ENCODE measurements around the gene COLGALT1.

COLGALT1 gene

DNA sequence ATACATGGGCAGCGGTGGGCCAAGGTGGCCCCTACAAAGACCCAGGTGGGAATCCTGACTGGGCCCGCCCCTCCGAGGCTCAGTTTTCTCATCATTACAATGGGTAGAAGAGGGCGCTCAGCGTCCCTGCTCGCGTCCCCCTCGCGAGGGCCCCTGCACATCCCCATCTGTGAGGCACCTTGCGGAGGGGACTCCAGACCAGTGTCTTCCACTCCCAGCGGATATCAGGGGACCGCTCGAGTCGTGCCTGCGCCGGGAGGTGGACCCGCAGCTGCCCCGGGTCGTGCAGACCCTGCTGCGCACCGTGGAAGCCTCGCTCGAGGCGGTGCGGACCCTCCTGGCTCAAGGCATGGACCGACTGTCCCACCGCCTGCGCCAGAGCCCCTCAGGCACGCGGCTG lies 15.3 kb upstream of the COLGALT1 start:
- TF ChIP-seq GABPA (IDR thresholded peaks at IDR 0.05; ENCODE audit: low read depth) (no peak), SPI1 (IDR thresholded peaks at IDR 0.05; ENCODE audit: borderline replicate concordance, low read depth) (no peak), POLR2AphosphoS5 (IDR thresholded peaks at IDR 0.05; ENCODE audit: low read depth) (no peak)
- TF ChIP-seq, protein P1, sequence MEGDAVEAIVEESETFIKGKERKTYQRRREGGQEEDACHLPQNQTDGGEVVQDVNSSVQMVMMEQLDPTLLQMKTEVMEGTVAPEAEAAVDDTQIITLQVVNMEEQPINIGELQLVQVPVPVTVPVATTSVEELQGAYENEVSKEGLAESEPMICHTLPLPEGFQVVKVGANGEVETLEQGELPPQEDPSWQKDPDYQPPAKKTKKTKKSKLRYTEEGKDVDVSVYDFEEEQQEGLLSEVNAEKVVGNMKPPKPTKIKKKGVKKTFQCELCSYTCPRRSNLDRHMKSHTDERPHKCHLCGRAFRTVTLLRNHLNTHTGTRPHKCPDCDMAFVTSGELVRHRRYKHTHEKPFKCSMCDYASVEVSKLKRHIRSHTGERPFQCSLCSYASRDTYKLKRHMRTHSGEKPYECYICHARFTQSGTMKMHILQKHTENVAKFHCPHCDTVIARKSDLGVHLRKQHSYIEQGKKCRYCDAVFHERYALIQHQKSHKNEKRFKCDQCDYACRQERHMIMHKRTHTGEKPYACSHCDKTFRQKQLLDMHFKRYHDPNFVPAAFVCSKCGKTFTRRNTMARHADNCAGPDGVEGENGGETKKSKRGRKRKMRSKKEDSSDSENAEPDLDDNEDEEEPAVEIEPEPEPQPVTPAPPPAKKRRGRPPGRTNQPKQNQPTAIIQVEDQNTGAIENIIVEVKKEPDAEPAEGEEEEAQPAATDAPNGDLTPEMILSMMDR (IDR thresholded peaks at IDR 0.05; ENCODE audit: insufficient read depth, low read length) = no peak
- TF ChIP-seq, protein P2, sequence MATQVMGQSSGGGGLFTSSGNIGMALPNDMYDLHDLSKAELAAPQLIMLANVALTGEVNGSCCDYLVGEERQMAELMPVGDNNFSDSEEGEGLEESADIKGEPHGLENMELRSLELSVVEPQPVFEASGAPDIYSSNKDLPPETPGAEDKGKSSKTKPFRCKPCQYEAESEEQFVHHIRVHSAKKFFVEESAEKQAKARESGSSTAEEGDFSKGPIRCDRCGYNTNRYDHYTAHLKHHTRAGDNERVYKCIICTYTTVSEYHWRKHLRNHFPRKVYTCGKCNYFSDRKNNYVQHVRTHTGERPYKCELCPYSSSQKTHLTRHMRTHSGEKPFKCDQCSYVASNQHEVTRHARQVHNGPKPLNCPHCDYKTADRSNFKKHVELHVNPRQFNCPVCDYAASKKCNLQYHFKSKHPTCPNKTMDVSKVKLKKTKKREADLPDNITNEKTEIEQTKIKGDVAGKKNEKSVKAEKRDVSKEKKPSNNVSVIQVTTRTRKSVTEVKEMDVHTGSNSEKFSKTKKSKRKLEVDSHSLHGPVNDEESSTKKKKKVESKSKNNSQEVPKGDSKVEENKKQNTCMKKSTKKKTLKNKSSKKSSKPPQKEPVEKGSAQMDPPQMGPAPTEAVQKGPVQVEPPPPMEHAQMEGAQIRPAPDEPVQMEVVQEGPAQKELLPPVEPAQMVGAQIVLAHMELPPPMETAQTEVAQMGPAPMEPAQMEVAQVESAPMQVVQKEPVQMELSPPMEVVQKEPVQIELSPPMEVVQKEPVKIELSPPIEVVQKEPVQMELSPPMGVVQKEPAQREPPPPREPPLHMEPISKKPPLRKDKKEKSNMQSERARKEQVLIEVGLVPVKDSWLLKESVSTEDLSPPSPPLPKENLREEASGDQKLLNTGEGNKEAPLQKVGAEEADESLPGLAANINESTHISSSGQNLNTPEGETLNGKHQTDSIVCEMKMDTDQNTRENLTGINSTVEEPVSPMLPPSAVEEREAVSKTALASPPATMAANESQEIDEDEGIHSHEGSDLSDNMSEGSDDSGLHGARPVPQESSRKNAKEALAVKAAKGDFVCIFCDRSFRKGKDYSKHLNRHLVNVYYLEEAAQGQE (IDR thresholded peaks at IDR 0.05; ENCODE audit: insufficient replicate concordance, low read depth) = no peak
- no peaks in the 10 kb centered on the region for H3K27me3 ChIP-seq (ENCODE audit: insufficient read depth, poor library complexity, severe bottlenecking)
- DNase-seq (ENCODE audit: low read depth in 1 of 2, low spot score in 1 of 2) = no peak
- no peak overlapping the region for H3K4me3 ChIP-seq (replicated peaks; ENCODE audit: insufficient read depth, low read length)
- H3K27ac ChIP-seq (replicated peaks) = no peak overlapping the region

DNA sequence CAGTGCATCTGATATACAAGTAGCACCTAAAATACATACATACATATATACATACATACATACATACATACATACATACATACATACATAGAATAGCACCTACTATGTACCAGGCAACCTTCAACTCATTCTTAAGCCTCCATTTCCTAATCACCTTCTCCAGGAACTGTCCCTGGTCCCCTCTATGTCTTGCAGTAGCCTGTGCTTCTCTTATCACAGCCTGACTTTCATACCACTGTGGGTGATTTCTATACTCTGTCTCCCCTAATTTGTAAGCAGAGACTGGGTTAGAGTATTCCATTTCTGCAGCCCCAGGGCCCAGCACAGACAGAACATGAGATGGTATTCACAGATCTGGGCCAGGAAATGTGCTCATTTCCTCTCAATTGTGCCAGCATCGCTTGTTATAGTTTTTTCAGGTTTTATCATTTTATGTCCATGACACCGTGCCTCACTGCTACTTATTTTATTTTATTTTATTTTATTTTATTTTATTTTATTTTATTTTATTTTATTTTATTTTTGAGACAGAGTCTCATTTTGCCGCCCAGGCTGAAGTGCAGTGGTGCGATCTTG lies 14.2 kb upstream of the COLGALT1 start:
- Histone ChIP-seq H3K27ac (replicated peaks) (no peak overlapping the region), H3K27me3 (ENCODE audit: insufficient read depth, poor library complexity, severe bottlenecking) (no peaks in the 10 kb centered on the region), H3K4me3 (replicated peaks; ENCODE audit: insufficient read depth, low read length) (no peak overlapping the region)
- DNase-seq (ENCODE audit: low read depth in 1 of 2, low spot score in 1 of 2) = no peak
- TF ChIP-seq GABPA (IDR thresholded peaks at IDR 0.05; ENCODE audit: low read depth) (no peak), SPI1 (IDR thresholded peaks at IDR 0.05; ENCODE audit: borderline replicate concordance, low read depth) (no peak), POLR2AphosphoS5 (IDR thresholded peaks at IDR 0.05; ENCODE audit: low read depth) (no peak)
- TF ChIP-seq, protein P2 (IDR thresholded peaks at IDR 0.05; ENCODE audit: insufficient replicate concordance, low read depth) = peak; percentile 46
- TF ChIP-seq, protein P1 (IDR thresholded peaks at IDR 0.05; ENCODE audit: insufficient read depth, low read length) = no peak

DNA sequence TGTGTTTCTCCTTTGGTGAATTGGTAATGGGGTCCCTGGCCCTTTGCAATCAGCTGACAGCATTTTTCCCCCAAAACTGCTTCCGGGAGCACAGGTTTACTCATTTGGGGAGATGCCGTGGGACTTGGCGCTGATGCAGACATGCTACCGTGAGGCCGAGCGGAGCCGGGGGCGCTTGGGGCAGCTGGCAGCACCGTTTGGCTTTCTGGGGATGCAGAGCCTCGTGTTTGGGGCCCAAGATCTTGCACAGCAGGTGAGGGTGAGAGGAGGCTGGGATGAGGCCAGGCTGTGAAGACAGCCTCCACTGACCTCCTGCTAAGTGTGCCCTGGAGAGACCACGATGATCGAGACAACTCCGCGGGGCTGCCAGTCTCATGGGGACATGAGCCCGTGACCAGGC lies 13.4 kb upstream of the COLGALT1 start:
- Histone ChIP-seq H3K27me3 (ENCODE audit: insufficient read depth, poor library complexity, severe bottlenecking) (no peaks in the 10 kb centered on the region), H3K4me3 (replicated peaks; ENCODE audit: insufficient read depth, low read length) (no peak overlapping the region), H3K27ac (replicated peaks) (no peak overlapping the region)
- TF ChIP-seq SPI1 (IDR thresholded peaks at IDR 0.05; ENCODE audit: borderline replicate concordance, low read depth) (no peak), GABPA (IDR thresholded peaks at IDR 0.05; ENCODE audit: low read depth) (no peak), POLR2AphosphoS5 (IDR thresholded peaks at IDR 0.05; ENCODE audit: low read depth) (no peak)
- TF ChIP-seq, protein P2 (IDR thresholded peaks at IDR 0.05; ENCODE audit: insufficient replicate concordance, low read depth) = no peak
- TF ChIP-seq, protein P1 (IDR thresholded peaks at IDR 0.05; ENCODE audit: insufficient read depth, low read length) = no peak
- DNase-seq (ENCODE audit: low read depth in 1 of 2, low spot score in 1 of 2) = no peak

All from HL-60 (cell line).